Muscle of leg (tissue), 11 donors: Measurements from ENCODE around the gene FAT4. TPM values are rescaled to one million over a fixed set of nuclear protein-coding genes. Genes with fewer than 3 reads are reported as not detected.
A peak's percentile ranks its signal among the peaks of the same experiment; 100 is the strongest.

ENCODE experiments used
- DNase-seq: peaks from one replicate; pipeline ENCODE4 v3.0.0; 2013
- H3K27ac ChIP-seq: one replicate; pipeline ENCODE4 v1.5.1; 2013; ENCODE audit warnings: mild to moderate bottlenecking, low read length, control low read depth
- H3K27me3 ChIP-seq: one replicate; pipeline ENCODE4 v1.6.1; 2013; ENCODE audit warnings: low read length; ENCODE audit not compliant: control insufficient read depth, insufficient read depth
- H3K36me3 ChIP-seq: one replicate; pipeline ENCODE4 v1.6.1; 2013; ENCODE audit warnings: low read length; ENCODE audit not compliant: control insufficient read depth, insufficient read depth
- H3K4me1 ChIP-seq: one replicate; pipeline ENCODE4 v1.6.1; 2013; ENCODE audit warnings: low read length; ENCODE audit not compliant: control insufficient read depth, insufficient read depth
- H3K4me3 ChIP-seq: one replicate; pipeline ENCODE4 v1.5.1; 2013; ENCODE audit warnings: low read length, control low read depth
- H3K9me3 ChIP-seq: replicated peaks from 2 replicates; pipeline ENCODE4 v1.6.1; 2013; ENCODE audit warnings: low read depth, low read length; ENCODE audit not compliant: control insufficient read depth
- WGBS: methylation state at CpG from one replicate; pipeline ENCODE4 v1.1.5; 2013; ENCODE audit warnings: missing lambda C conversion rate; ENCODE audit not compliant: insufficient coverage; 5-methylcytosine and 5-hydroxymethylcytosine counted together
- polyA plus RNA-seq, 8 donors: library from polyadenylated mRNA; unstranded; fragments of 120-200 nt; gene quantifications; one replicate each; pipeline versions ENCODE4 v1.2.1 to v1.2.3, GENCODE V29; 2013; ENCODE audit warnings: inconsistent platforms in 1 of 8, low replicate concordance in 1 of 8; ENCODE audit not compliant: insufficient read length in 8 of 8, insufficient read depth in 1 of 8
- total RNA-seq: library from RNA; stranded (reverse); fragments of 120-200 nt; gene quantifications from one replicate; pipeline ENCODE4 v1.2.4, GENCODE V29; 2013

The FAT4 gene
- total and polyA plus RNA-seq, 9 donors, result 9.5 to 45.4 (median 19.2) TPM

DNA sequence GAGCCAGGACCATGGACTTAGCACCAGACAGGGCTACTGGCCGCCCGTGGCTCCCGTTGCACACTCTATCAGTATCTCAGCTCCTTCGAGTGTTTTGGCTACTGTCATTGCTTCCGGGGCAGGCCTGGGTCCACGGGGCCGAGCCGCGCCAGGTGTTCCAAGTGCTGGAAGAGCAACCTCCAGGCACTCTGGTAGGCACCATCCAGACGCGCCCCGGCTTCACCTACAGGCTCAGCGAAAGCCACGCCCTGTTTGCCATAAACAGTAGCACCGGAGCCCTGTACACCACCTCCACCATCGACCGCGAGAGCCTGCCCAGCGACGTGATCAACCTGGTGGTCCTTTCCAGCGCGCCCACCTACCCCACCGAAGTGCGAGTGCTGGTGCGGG is 1.6 kb downstream of the FAT4 start:
- H3K27me3 ChIP-seq, result peaks cover 25% of the 10 kb centered on the region
- H3K4me3 ChIP-seq, result peak overlapping the region; percentile 87
- H3K36me3 ChIP-seq, result peaks cover 18% of the 10 kb centered on the region
- DNase-seq, result peak; percentile 58
- no peaks in the 10 kb centered on the region for H3K9me3 ChIP-seq
- peaks cover 36% of the 10 kb centered on the region for H3K4me1 ChIP-seq
- H3K27ac ChIP-seq, result peak overlapping the region; percentile 99
- 0% methylated on average over 25 of the region's 25 CpGs for WGBS

DNA sequence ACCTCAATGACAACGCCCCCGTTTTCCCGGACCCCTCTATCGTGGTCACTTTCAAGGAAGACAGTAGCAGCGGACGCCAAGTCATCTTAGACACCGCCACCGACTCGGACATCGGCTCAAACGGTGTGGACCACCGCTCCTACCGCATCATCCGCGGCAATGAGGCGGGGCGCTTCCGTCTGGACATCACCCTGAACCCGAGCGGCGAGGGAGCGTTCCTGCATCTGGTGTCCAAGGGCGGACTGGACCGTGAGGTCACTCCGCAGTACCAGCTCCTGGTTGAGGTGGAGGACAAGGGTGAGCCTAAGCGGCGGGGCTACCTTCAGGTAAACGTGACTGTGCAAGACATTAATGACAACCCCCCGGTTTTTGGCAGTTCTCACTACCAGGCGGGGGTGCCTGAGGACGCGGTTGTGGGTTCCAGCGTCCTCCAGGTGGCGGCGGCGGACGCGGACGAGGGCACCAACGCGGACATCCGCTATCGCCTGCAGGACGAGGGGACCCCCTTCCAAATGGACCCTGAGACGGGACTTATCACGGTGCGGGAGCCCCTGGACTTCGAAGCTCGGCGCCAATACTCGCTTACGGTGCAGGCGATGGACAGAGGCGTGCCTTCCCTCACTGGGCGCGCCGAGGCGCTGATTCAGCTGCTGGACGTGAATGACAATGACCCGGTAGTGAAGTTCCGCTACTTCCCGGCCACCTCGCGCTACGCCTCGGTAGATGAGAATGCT is 2.2 kb downstream of the FAT4 start:
- WGBS, result under 1% methylated on average over 66 of the region's 66 CpGs
- H3K36me3 ChIP-seq, result peaks cover 18% of the 10 kb centered on the region
- peak; percentile 57 for DNase-seq
- peaks cover 36% of the 10 kb centered on the region for H3K4me1 ChIP-seq
- H3K4me3 ChIP-seq, result peak overlapping the region; percentile 87
- peak overlapping the region; percentile 99 for H3K27ac ChIP-seq
- peaks cover 25% of the 10 kb centered on the region for H3K27me3 ChIP-seq
- no peaks in the 10 kb centered on the region for H3K9me3 ChIP-seq

DNA sequence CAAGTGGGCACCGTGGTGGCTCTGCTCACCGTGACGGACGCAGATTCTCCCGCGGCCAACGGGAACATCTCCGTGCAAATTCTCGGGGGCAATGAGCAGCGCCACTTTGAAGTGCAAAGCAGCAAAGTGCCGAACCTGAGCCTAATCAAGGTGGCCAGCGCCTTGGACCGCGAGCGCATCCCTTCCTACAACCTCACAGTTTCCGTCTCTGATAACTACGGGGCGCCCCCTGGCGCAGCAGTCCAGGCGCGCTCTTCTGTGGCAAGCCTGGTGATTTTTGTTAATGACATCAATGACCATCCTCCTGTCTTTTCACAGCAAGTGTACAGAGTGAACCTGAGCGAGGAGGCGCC is 2.7 kb downstream of the FAT4 start:
- Histone ChIP-seq H3K27ac (peak overlapping the region; percentile 15), H3K9me3 (no peaks in the 10 kb centered on the region), H3K4me3 (peak overlapping the region; percentile 87), H3K27me3 (peaks cover 25% of the 10 kb centered on the region), H3K4me1 (peaks cover 36% of the 10 kb centered on the region), H3K36me3 (peaks cover 18% of the 10 kb centered on the region)
- DNase-seq, result peak; percentile 64
- 4% methylated on average over 12 of the region's 23 CpGs for WGBS

DNA sequence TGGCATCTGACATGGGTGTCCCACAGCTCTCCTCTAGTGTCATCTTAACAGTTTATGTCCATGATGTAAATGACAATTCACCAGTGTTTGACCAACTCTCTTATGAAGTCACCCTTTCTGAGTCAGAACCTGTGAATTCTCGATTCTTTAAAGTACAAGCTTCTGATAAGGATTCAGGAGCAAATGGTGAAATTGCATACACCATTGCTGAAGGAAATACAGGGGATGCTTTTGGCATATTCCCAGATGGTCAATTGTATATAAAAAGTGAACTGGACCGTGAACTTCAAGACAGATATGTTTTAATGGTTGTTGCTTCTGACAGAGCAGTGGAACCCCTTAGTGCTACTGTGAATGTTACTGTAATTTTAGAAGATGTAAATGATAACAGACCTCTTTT is 4.6 kb downstream of the FAT4 start:
- Histone ChIP-seq H3K9me3 (no peaks in the 10 kb centered on the region), H3K36me3 (peaks cover 18% of the 10 kb centered on the region), H3K27ac (no peak overlapping the region), H3K27me3 (peaks cover 25% of the 10 kb centered on the region), H3K4me1 (peaks cover 32% of the 10 kb centered on the region), H3K4me3 (no peak overlapping the region)
- DNase-seq, result no peak
- 90% methylated on average over 1 of the region's 2 CpGs for WGBS

DNA sequence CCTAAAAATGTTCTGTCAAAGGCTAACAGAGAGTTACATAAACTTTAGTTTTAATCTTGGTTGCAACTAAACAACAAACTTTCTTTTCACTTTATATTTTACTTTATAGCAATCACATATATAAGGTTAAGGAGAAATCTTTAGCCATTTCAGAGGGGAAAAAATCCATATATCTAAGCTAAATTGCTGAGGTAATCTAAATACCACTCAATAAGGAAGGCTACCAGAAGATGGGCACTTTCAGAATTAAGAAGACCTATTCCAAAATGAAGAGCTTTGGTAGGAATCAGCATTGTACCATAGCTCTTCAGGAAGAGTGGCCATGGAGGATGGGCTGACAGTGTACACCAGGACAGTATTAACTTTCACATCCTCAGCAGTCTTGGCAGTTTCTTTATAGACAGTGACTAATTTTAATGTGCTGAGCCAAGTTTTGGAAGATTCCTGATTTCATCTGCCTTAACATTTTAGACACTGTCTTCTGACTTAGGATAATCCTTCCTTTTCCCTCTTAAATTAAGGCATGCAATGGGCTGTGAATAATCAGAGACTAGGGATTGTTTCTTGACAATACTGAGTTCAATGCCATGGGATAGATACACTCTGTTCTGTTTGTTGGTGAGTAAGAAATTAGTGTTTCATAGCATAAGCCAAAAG is 7.1 kb downstream of the FAT4 start:
- H3K4me1 ChIP-seq, result peaks cover 24% of the 10 kb centered on the region
- H3K9me3 ChIP-seq, result no peaks in the 10 kb centered on the region
- H3K4me3 ChIP-seq, result peak overlapping the region; percentile 17
- peaks cover 18% of the 10 kb centered on the region for H3K36me3 ChIP-seq
- peak; percentile 91 for DNase-seq
- peak overlapping the region; percentile 16 for H3K27ac ChIP-seq
- peaks cover 14% of the 10 kb centered on the region for H3K27me3 ChIP-seq

DNA sequence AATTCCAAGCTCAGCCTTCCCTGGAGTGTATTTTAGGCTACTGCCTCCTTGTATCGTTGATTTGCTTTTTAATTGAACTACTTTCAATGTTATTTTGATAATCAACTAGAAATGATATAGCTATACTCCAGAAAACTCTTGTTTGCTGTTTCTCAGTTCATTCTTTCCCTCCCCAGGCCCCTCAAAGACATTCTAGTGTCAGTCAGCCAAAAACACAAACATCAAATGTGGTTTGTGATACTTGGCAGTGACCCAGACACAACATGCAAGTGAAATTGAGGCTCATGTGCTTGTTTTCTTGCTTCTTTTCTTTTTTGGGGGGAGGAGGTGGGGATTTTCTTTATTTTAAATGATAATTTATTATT is 7.6 kb downstream of the FAT4 start:
- H3K27ac ChIP-seq, result peak overlapping the region; percentile 16

DNA sequence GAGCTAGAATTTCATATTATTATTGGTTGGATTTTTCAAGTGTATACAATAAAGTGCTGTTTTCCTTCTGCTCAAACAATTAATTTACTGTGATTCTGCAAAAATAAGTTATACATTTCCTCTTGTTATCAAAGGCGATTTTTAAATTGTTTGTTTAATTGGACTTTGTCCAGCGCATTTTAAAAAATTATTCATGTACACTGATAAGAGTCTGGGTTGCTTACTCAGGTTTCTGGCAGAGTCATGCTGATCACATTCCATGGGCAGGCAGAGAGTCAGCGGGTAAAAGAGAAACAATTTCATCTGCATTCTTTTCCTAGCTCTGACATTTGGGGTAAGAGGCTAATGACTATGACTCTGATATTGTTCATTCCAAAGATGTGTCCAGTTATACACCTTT is 8.9 kb downstream of the FAT4 start:
- Histone ChIP-seq H3K27ac (no peak overlapping the region), H3K36me3 (peaks cover 11% of the 10 kb centered on the region), H3K27me3 (no peaks in the 10 kb centered on the region), H3K4me1 (peaks cover 9% of the 10 kb centered on the region), H3K9me3 (no peaks in the 10 kb centered on the region), H3K4me3 (no peak overlapping the region)
- no CpG with 5 or more reads among the region's 3 CpGs for WGBS
- no peak for DNase-seq

More for the DNA sequence above, 7.6 kb downstream of the FAT4 start:
- Histone ChIP-seq H3K4me1 (peaks cover 20% of the 10 kb centered on the region), H3K4me3 (peak overlapping the region; percentile 17), H3K36me3 (peaks cover 18% of the 10 kb centered on the region), H3K9me3 (no peaks in the 10 kb centered on the region), H3K27me3 (peaks cover 9% of the 10 kb centered on the region)
- no CpG with 5 or more reads among the region's 1 CpG for WGBS
- peak; percentile 87 for DNase-seq

DNA sequence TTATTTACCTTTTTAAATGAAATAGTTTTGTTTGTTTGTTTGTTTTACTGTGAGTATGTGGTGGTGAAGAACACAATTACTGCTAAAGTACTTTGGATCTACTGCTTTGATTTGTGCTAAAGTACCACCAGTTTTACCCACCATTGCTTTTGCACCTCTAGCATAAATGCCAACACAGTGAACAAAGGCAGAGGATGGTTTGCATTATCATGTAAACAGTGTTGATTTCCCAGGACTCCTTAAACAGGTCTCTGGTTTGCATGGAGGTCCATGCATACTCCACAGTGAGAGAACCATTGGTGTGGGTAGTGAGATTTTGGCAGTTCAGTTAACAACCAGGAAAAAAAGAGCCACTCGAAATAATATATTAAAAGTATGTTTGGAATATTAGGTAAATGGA is 11.0 kb downstream of the FAT4 start:
- Histone ChIP-seq H3K4me3 (no peak overlapping the region), H3K4me1 (peaks cover 6% of the 10 kb centered on the region), H3K9me3 (no peaks in the 10 kb centered on the region), H3K27ac (no peak overlapping the region), H3K27me3 (no peaks in the 10 kb centered on the region), H3K36me3 (peaks cover 6% of the 10 kb centered on the region)
- WGBS, result no CpG with 5 or more reads among the region's 1 CpG
- DNase-seq, result no peak

DNA sequence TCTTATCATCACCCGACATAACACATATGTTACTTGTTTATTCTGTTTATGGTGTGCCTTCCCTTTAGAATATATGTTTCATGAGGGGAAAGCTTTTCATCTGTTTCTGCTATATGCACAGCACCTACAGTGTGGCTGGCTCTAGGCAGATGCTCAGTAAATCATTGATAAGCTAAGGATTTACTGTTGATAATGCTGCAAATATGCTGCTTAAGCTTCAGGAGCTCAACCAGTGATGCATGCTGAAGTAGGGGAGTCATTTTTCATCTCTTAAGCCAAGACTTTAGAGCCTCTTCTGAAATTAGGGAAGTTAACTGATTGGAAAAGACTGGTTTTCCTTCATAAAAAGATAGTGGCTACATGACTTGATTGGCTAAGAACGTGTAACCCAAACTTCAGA is 16.4 kb downstream of the FAT4 start:
- H3K27me3 ChIP-seq, result no peaks in the 10 kb centered on the region
- no peak overlapping the region for H3K4me3 ChIP-seq
- H3K4me1 ChIP-seq, result no peaks in the 10 kb centered on the region
- H3K36me3 ChIP-seq, result no peaks in the 10 kb centered on the region
- no peak for DNase-seq
- no peaks in the 10 kb centered on the region for H3K9me3 ChIP-seq
- H3K27ac ChIP-seq, result no peak overlapping the region
- no CpG with 5 or more reads among the region's 2 CpGs for WGBS

DNA sequence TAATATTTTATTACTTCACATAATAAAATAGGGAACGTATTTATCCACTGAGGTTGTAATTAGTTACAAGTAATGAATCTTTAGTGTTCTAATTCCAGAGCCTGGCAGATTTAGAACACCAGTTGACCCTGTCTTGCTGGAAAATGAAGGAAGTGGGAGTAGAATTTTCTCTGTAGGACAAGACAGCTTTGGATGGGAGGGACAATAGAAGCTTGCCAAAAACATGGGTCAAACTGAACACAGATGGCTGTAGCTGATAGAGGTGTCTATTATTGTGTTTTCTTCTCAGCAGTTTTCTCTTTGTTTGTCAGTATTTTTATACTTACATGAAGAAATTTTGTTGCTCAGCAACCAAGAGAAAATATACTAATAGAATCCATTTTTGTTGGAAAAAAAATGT is 20.2 kb downstream of the FAT4 start:
- peak; percentile 45 for DNase-seq
- H3K9me3 ChIP-seq, result no peaks in the 10 kb centered on the region
- no peaks in the 10 kb centered on the region for H3K36me3 ChIP-seq
- H3K4me1 ChIP-seq, result no peaks in the 10 kb centered on the region
- no CpG with 5 or more reads among the region's 1 CpG for WGBS
- H3K4me3 ChIP-seq, result no peak overlapping the region
- no peak overlapping the region for H3K27ac ChIP-seq
- no peaks in the 10 kb centered on the region for H3K27me3 ChIP-seq
